Measurements from ENCODE around the gene CHRNA3.
A peak's percentile ranks its signal among the peaks of the same experiment; 100 is the strongest.
"Not testable (repeated sequence)": the region's sequence is repeated elsewhere in the genome, so short reads cannot be mapped to it uniquely, and the experiment has no call there.

The CHRNA3 gene

GRCh38 chr15:78565951-78566774, 54.6 kb downstream of the CHRNA3 start:
- no peak for TF ChIP-seq ZNF274 (IDR thresholded peaks at IDR 0.05; ENCODE audit: low read depth, low read length)
- peak overlapping the region; percentile 94 for H3K4me3 ChIP-seq (ENCODE audit: low read length)

GRCh38 chr15:78565097-78565950, 55.5 kb downstream of the CHRNA3 start, which contains the start of gene CHRNA5:
CHRNA5 (plus strand) TSS chr15:78565520; CDS start chr15:78565720, 200 bp downstream.
- H3K4me3 ChIP-seq (ENCODE audit: low read length) = peak within 1 kb of the TSS; percentile 94
- TF ChIP-seq ZNF274 (IDR thresholded peaks at IDR 0.05; ENCODE audit: low read depth, low read length) = no peak

- no peak for TF ChIP-seq ZNF274 (IDR thresholded peaks at IDR 0.05; ENCODE audit: low read depth, low read length)
- H3K4me3 ChIP-seq (ENCODE audit: low read length) = peak overlapping the region; percentile 24; the same call in 1 of the 2 replicates
Observed at GRCh38 chr15:78564743-78565096, 56.1 kb downstream of the CHRNA3 start.

GRCh38 chr15:78563092-78563491, 57.7 kb downstream of the CHRNA3 start:
- no peak for TF ChIP-seq ZNF274 (IDR thresholded peaks at IDR 0.05; ENCODE audit: low read depth, low read length)
- no peak overlapping the region for H3K4me3 ChIP-seq (ENCODE audit: low read length)

- no peak for TF ChIP-seq ZNF274 (IDR thresholded peaks at IDR 0.05; ENCODE audit: low read depth, low read length)
- no peak overlapping the region for H3K4me3 ChIP-seq (ENCODE audit: low read length)
Observed at GRCh38 chr15:78561490-78561889, 59.3 kb downstream of the CHRNA3 start.

DNA sequence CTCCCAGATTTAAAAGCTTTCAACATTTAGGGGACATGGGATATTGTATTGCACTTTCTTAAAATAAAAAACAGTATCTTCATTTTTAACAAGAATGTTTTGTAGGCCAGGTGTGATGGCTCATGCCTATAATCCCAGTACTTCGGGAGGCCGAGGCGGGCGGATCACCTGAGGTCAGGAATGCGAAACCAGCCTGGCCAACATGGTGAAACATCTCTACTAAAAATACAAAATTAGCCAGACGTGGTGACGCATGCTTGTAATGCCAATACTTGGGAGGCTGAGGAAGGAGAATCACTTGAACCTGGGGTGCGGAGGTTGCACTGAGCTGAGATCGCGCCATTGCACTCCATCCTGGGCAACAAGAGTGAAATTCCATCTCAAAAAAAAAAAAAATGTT, 60.6 kb downstream of the CHRNA3 start:
- not testable (repeated sequence) for H3K4me3 ChIP-seq (ENCODE audit: low read length)

DNA sequence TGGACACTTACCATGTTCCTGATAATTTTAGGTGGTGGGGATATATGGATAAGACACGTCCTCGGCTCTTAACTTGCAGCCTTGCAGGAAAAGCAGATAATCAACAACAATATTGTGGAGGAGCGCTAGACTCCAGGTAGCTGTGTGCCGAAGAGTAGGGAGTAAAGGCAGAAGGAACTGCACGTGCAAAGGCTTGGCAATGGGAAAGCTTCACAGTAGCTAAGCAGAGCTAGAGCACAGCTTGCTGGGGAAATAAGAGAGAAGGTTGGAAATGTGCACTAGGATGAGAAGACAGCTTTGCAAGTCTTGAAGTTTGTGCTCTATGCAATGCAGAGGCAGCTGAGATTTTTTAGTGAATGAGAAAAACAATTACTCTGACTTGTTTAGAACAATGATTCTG, 68.2 kb downstream of the CHRNA3 start:
- no peak overlapping the region for H3K4me3 ChIP-seq (ENCODE audit: low read length)
- TF ChIP-seq ZNF274 (IDR thresholded peaks at IDR 0.05; ENCODE audit: low read depth, low read length) = no peak

DNA sequence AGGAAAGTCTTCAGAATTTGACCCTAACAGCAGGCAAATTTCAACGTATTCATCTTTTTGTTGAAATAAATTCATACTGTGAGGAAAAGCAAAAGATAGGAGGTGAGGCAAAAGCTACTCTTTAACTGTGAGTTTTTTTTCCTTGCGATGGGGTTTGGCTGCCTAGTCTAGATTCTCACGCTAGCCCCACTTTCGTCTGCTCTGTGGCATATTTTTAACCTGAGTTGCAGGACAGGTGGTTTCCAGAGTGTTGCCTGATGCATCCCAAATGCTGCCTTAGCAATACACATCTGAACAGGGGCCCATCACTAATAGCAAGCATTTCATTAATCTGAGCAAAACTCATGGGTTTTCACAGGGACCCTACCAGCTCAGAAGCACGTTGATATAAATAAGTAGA, 68.9 kb downstream of the CHRNA3 start:
- TF ChIP-seq ZNF274 (IDR thresholded peaks at IDR 0.05; ENCODE audit: low read depth, low read length) = no peak
- no peak overlapping the region for H3K4me3 ChIP-seq (ENCODE audit: low read length)

- H3K4me3 ChIP-seq (ENCODE audit: low read length) = no peak overlapping the region
- TF ChIP-seq ZNF274 (IDR thresholded peaks at IDR 0.05; ENCODE audit: low read depth, low read length) = no peak
Observed at GRCh38 chr15:78550815-78551214, 70.0 kb downstream of the CHRNA3 start.

GRCh38 chr15:78550194-78550593, 70.6 kb downstream of the CHRNA3 start:
- H3K4me3 ChIP-seq (ENCODE audit: low read length) = no peak overlapping the region
- no peak for TF ChIP-seq ZNF274 (IDR thresholded peaks at IDR 0.05; ENCODE audit: low read depth, low read length)
